ENCODE measurements around the gene CDK11B. TPM values are rescaled to one million over a fixed set of nuclear protein-coding genes. Genes with fewer than 3 reads are reported as not detected.

Gene CDK11B
- total RNA-seq, 2 donors from 2014 or later: 31.8 to 33.6 TPM

DNA sequence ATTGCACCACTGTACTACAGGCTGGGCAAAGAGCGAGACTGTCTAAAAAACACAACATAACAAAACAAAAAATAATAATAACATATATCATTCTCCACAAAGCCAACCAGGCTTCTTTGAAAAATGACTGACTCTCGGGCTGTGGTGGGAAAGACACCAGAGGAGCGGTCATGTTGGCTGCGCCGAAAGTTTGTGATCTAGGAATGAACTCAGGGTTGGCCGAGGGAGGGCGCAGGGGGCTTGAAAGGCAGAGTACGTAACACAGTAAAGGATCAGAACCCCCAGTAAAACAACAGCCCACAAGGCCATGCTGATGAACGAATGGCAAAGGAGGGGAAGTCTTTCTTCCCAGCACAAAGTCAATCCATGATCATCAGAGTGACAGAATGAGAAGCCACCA, 29.0 kb upstream of the CDK11B start:
- WGBS, 2 experiments (ENCODE audit: insufficient coverage in 1 of 2, insufficient read length in 1 of 2): 94 to 96% methylated on average over 4 to 9 of the region's 9 CpGs
- Histone ChIP-seq H3K27ac (ENCODE audit: low read depth, low read length) (no peak overlapping the region), H3K36me3 (ENCODE audit: control insufficient read depth, insufficient read depth, low read length) (no peaks in the 10 kb centered on the region), H3K9ac (ENCODE audit: extremely low read depth, low read length, poor library complexity, severe bottlenecking) (no peak overlapping the region), H3K9me3 (ENCODE audit: control insufficient read depth, low read length) (no peaks in the 10 kb centered on the region), H3K4me3 (ENCODE audit: low read length) (no peak overlapping the region), H3K27me3 (ENCODE audit: control insufficient read depth, insufficient read depth, low read length, poor library complexity, severe bottlenecking) (no peaks in the 10 kb centered on the region), H3K4me1 (ENCODE audit: control insufficient read depth, insufficient read depth, low read length) (no peaks in the 10 kb centered on the region)
- H3K27me3 Mint-ChIP-seq (ENCODE audit: insufficient read depth): no peaks in the 10 kb centered on the region
- no peaks in the 10 kb centered on the region for H3K9me3 Mint-ChIP-seq
- peak overlapping the region; percentile 19 for H3K27ac Mint-ChIP-seq
- no peak for DNase-seq
- TF ChIP-seq, protein P1, sequence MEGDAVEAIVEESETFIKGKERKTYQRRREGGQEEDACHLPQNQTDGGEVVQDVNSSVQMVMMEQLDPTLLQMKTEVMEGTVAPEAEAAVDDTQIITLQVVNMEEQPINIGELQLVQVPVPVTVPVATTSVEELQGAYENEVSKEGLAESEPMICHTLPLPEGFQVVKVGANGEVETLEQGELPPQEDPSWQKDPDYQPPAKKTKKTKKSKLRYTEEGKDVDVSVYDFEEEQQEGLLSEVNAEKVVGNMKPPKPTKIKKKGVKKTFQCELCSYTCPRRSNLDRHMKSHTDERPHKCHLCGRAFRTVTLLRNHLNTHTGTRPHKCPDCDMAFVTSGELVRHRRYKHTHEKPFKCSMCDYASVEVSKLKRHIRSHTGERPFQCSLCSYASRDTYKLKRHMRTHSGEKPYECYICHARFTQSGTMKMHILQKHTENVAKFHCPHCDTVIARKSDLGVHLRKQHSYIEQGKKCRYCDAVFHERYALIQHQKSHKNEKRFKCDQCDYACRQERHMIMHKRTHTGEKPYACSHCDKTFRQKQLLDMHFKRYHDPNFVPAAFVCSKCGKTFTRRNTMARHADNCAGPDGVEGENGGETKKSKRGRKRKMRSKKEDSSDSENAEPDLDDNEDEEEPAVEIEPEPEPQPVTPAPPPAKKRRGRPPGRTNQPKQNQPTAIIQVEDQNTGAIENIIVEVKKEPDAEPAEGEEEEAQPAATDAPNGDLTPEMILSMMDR (conservative IDR thresholded peaks at IDR 0.05): no peak
- H3K36me3 Mint-ChIP-seq (ENCODE audit: low read depth): peaks cover 15% of the 10 kb centered on the region
- no peak overlapping the region for H3K4me3 Mint-ChIP-seq
- peaks cover 12% of the 10 kb centered on the region for H3K4me1 Mint-ChIP-seq

DNA sequence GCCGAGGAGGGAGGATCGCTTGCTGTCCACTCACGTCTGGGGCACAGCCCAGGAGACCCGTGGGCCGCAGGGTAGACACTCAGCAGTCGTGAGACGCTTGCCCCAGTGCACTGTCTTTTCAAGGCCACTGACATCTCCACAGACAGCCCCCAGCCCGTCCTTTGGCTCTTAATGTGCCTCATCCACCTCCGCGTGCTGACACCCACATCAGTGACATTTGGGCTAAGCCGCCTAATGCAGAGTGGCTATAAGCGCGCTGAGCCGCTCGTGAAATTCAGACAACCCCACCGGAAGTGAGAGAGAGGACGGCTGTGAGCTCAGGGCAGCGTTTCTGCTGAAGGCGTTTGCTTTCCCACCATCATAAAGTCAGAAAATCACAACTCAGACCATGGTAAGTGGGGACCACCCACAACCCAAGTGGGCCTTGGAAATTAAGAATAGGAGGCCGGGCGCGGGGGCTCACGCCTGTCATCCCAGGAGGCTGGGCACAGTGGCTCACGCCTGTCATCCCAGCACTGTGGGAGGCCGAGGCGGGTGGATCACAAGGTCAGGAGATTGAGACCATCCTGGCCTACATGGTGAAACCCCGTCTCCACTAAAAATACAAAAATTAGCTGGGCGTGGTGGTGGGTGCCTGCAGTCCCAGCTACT, 25.4 kb upstream of the CDK11B start:
- no peaks in the 10 kb centered on the region for H3K9me3 Mint-ChIP-seq
- peak overlapping the region; percentile 24 for H3K4me3 Mint-ChIP-seq
- no peaks in the 10 kb centered on the region for H3K4me1 ChIP-seq (ENCODE audit: control insufficient read depth, insufficient read depth, low read length)
- H3K27ac Mint-ChIP-seq: peak overlapping the region; percentile 87
- DNase-seq: peak; percentile 55
- peaks cover 19% of the 10 kb centered on the region for H3K4me1 Mint-ChIP-seq
- TF ChIP-seq, protein P1 (conservative IDR thresholded peaks at IDR 0.05): no peak
- H3K4me3 ChIP-seq (ENCODE audit: low read length): no peak overlapping the region
- H3K36me3 ChIP-seq (ENCODE audit: control insufficient read depth, insufficient read depth, low read length): no peaks in the 10 kb centered on the region
- H3K36me3 Mint-ChIP-seq (ENCODE audit: low read depth): peaks cover 16% of the 10 kb centered on the region
- WGBS, 2 experiments (ENCODE audit: insufficient coverage in 1 of 2, insufficient read length in 1 of 2): 92 to 96% methylated on average over 24 to 28 of the region's 28 CpGs
- no peaks in the 10 kb centered on the region for H3K27me3 Mint-ChIP-seq (ENCODE audit: insufficient read depth)
- no peak overlapping the region for H3K27ac ChIP-seq (ENCODE audit: low read depth, low read length)
- no peaks in the 10 kb centered on the region for H3K9me3 ChIP-seq (ENCODE audit: control insufficient read depth, low read length)
- no peak overlapping the region for H3K9ac ChIP-seq (ENCODE audit: extremely low read depth, low read length, poor library complexity, severe bottlenecking)
- H3K27me3 ChIP-seq (ENCODE audit: control insufficient read depth, insufficient read depth, low read length, poor library complexity, severe bottlenecking): no peaks in the 10 kb centered on the region

DNA sequence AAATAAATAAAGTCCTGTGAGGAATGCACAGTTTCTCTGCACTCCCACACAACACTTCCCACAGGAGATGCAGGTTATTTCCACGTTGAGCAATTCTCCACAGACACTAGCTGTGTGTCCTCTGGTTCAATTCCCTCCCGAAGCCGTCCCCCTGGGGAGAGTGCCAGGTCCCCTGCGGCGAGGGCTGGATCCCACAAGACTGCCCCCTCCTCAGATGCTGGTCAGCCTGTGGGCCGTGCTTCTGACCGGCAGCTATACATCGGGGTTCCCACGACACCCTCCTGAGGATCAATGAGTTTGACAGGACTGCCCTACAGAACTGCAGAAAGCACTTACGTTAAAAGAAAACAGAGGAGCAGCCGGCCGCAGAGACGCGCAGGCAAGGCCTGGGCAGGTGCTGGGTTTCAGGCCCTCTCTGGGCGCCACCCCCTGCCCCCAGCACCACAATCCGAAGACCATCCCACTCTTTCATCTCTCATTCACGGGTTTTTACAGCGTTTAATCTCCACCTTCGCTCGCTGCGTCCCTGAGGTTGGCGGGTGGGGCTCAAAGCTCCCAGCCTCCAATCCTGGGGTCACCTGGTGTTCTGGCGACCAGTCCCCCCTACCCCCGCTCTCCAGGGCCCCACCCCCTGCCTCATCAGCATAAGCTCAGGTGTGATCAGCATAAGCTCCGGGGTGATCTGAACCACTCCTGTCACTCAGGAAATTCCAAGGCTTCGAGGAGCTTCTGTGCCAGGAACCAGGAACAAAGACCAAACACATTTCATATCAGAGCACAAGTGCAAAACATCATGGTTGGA, 24.5 kb upstream of the CDK11B start:
- H3K4me1 Mint-ChIP-seq: peaks cover 27% of the 10 kb centered on the region
- H3K4me3 Mint-ChIP-seq: peak overlapping the region; percentile 24
- Histone ChIP-seq H3K36me3 (ENCODE audit: control insufficient read depth, insufficient read depth, low read length) (no peaks in the 10 kb centered on the region), H3K9ac (ENCODE audit: extremely low read depth, low read length, poor library complexity, severe bottlenecking) (no peak overlapping the region), H3K4me1 (ENCODE audit: control insufficient read depth, insufficient read depth, low read length) (no peaks in the 10 kb centered on the region), H3K27ac (ENCODE audit: low read depth, low read length) (peak overlapping the region; percentile 53), H3K27me3 (ENCODE audit: control insufficient read depth, insufficient read depth, low read length, poor library complexity, severe bottlenecking) (no peaks in the 10 kb centered on the region), H3K9me3 (ENCODE audit: control insufficient read depth, low read length) (no peaks in the 10 kb centered on the region), H3K4me3 (ENCODE audit: low read length) (no peak overlapping the region)
- DNase-seq: peak; percentile 83
- H3K27ac Mint-ChIP-seq: peak overlapping the region; percentile 87
- TF ChIP-seq, protein P1 (conservative IDR thresholded peaks at IDR 0.05): no peak
- H3K27me3 Mint-ChIP-seq (ENCODE audit: insufficient read depth): no peaks in the 10 kb centered on the region
- H3K9me3 Mint-ChIP-seq: no peaks in the 10 kb centered on the region
- peaks cover 20% of the 10 kb centered on the region for H3K36me3 Mint-ChIP-seq (ENCODE audit: low read depth)
- 83 to 88% methylated on average over 22 to 26 of the region's 26 CpGs for WGBS, 2 experiments (ENCODE audit: insufficient coverage in 1 of 2, insufficient read length in 1 of 2)

All from endodermal cell (in vitro differentiated cells).